GM18508 (cell line): ENCODE measurements around the gene TWIST2.

Experiments
- ATAC-seq: cut with Tn5 transposase; IDR thresholded peaks from one replicate; pipeline ENCODE4 v1.9.1; 2021; ENCODE audit warnings: moderate number of reproducible peaks; ENCODE audit not compliant: insufficient read depth, unreplicated experiment

Gene TWIST2

GRCh38 chr2:238914648-238915015 is 66.7 kb downstream of the TWIST2 start:
- no peak for ATAC-seq

- no peak for ATAC-seq
Observed at GRCh38 chr2:238915196-238915595, 67.3 kb downstream of the TWIST2 start.

GRCh38 chr2:238915596-238915995 is 67.7 kb downstream of the TWIST2 start:
- ATAC-seq, result no peak

GRCh38 chr2:238916176-238916874 is 68.4 kb downstream of the TWIST2 start:
- no peak for ATAC-seq

GRCh38 chr2:238916875-238917590 is 69.1 kb downstream of the TWIST2 start:
- ATAC-seq, result no peak

- no peak for ATAC-seq
Observed at GRCh38 chr2:238919307-238919706, 71.4 kb downstream of the TWIST2 start.

- no peak for ATAC-seq
Observed at GRCh38 chr2:238920053-238920452, 72.2 kb downstream of the TWIST2 start.

- no peak for ATAC-seq
Observed at GRCh38 chr2:238920601-238921001, 72.7 kb downstream of the TWIST2 start.

GRCh38 chr2:238921259-238921658 is 73.4 kb downstream of the TWIST2 start:
- no peak for ATAC-seq

GRCh38 chr2:238921681-238922319 is 73.9 kb downstream of the TWIST2 start:
- no peak for ATAC-seq

GRCh38 chr2:238922435-238922834 is 74.5 kb downstream of the TWIST2 start:
- no peak for ATAC-seq

GRCh38 chr2:238924032-238924431 is 76.1 kb downstream of the TWIST2 start:
- no peak for ATAC-seq

GRCh38 chr2:238924796-238925195 is 76.9 kb downstream of the TWIST2 start:
- ATAC-seq, result no peak

GRCh38 chr2:238925281-238925680 is 77.4 kb downstream of the TWIST2 start:
- no peak for ATAC-seq

- no peak for ATAC-seq
Observed at GRCh38 chr2:238925816-238926521, 78.1 kb downstream of the TWIST2 start.

- no peak for ATAC-seq
Observed at GRCh38 chr2:238926761-238927611, 79.1 kb downstream of the TWIST2 start.

- ATAC-seq, result no peak
Observed at GRCh38 chr2:238927746-238928519, 80.0 kb downstream of the TWIST2 start.

GRCh38 chr2:238928520-238929241 is 80.8 kb downstream of the TWIST2 start:
- no peak for ATAC-seq
